B cell (primary cell): ENCODE data around the gene LSM5. TPM values are rescaled to one million over a fixed set of nuclear protein-coding genes. Genes with fewer than 3 reads are reported as not detected.

Experiments
- ATAC-seq: fragments of 200-7000 bp; cut with Tn5 transposase; one replicate; pipeline ENCODE4 v1.10.0; 2021; ENCODE audit warnings: low read depth, mild to moderate bottlenecking, moderate number of reproducible peaks, moderate library complexity
- CTCF ChIA-PET: fragments of 350-600 bp; sonication (Branson Sonifier 250); formaldehyde crosslinking; loops from one replicate; lab custom pipeline; 2021; ENCODE audit warnings: antibody characterized with exemption, inconsistent platforms; lab: Charles Lee
- POLR2A ChIA-PET: fragments of 350-600 bp; sonication (Branson Sonifier 250); formaldehyde crosslinking; loops from one replicate; lab custom pipeline; 2021; ENCODE audit warnings: antibody characterized with exemption; lab: Charles Lee
- DNase-seq: peaks from one replicate; pipeline ENCODE4 v3.0.0; 2013
- H2AFZ ChIP-seq: 2 replicates; pipeline ENCODE4 v1.6.1; 2012; ENCODE audit warnings: mild to moderate bottlenecking, low read depth, low read length; ENCODE audit not compliant: insufficient read depth, poor library complexity, severe bottlenecking
- H3K27ac ChIP-seq, 2 donors: 1 replicate in 1 of 2; 2 replicates in 1 of 2; pipeline ENCODE4 v1.5.1; 2012 to 2013; ENCODE audit warnings: low read length in 2 of 2, mild to moderate bottlenecking in 2 of 2, moderate library complexity in 1 of 2
- H3K27me3 ChIP-seq, 4 experiments: fragments of 200-600 bp in 1 of 4; sonication (generic) in 1 of 4; replicated peaks in 1 of 4; 1 replicate in 2 of 4; 2 replicates in 2 of 4; pipeline versions ENCODE4 v1.6.1 to v1.7.0; 2013 to 2016; ENCODE audit warnings: low read length in 3 of 4, mild to moderate bottlenecking in 2 of 4, mixed read lengths in 1 of 4, moderate library complexity in 1 of 4; ENCODE audit not compliant: insufficient read depth in 4 of 4, control insufficient read depth in 3 of 4; ENCODE audit errors: control extremely low read depth in 1 of 4
- H3K36me3 ChIP-seq, 2 experiments: replicated peaks in 1 of 2; 1 replicate in 1 of 2; 2 replicates in 1 of 2; pipeline versions ENCODE4 v1.6.1 to v1.7.1; 2013; ENCODE audit warnings: low read length in 1 of 2; ENCODE audit not compliant: insufficient read depth in 2 of 2, control insufficient read depth in 1 of 2; ENCODE audit errors: control extremely low read depth in 1 of 2, extremely low read depth in 1 of 2
- H3K4me1 ChIP-seq, 2 donors: fragments of 200-600 bp in 1 of 2; sonication (generic) in 1 of 2; 1 replicate in 1 of 2; 2 replicates in 1 of 2; pipeline versions ENCODE4 v1.5.1 to v1.6.1; 2013 to 2017; ENCODE audit warnings: low read length in 2 of 2; ENCODE audit not compliant: control insufficient read depth in 2 of 2, insufficient read depth in 2 of 2
- H3K4me2 ChIP-seq: replicated peaks from 2 replicates; pipeline ENCODE3; 2012; ENCODE audit warnings: mild to moderate bottlenecking, low read depth, low read length; ENCODE audit not compliant: poor library complexity, severe bottlenecking
- H3K4me3 ChIP-seq, 5 experiments: fragments of 200-600 bp in 1 of 5; sonication (generic) in 1 of 5; 1 replicate in 3 of 5; 2 replicates in 2 of 5; pipeline versions ENCODE4 v1.5.1 to v1.7.0; 2011 to 2016; ENCODE audit warnings: low read length in 4 of 5, mild to moderate bottlenecking in 4 of 5, low read depth in 2 of 5, control low read depth in 1 of 5, moderate library complexity in 1 of 5; ENCODE audit not compliant: insufficient read depth in 1 of 5; ENCODE audit errors: control extremely low read depth in 1 of 5, extremely low read depth in 1 of 5
- H3K79me2 ChIP-seq: fragments of 200-600 bp; sonication (generic); one replicate; pipeline ENCODE4 v1.6.0; 2016; ENCODE audit warnings: low read length; ENCODE audit not compliant: control insufficient read depth, insufficient read depth
- H3K9ac ChIP-seq: fragments of 200-600 bp; sonication (generic); 2 replicates; pipeline ENCODE4 v1.6.1; 2017; ENCODE audit warnings: mild to moderate bottlenecking, low read length, moderate library complexity
- H3K9me3 ChIP-seq, 3 donors: one replicate each; pipeline versions ENCODE4 v1.6.1 to v1.7.1; 2013; ENCODE audit warnings: low read length in 2 of 3; ENCODE audit not compliant: control insufficient read depth in 2 of 3, insufficient read depth in 1 of 3; ENCODE audit errors: control extremely low read depth in 1 of 3
- H4K20me1 ChIP-seq: 2 replicates; pipeline ENCODE4 v1.6.0; 2012; ENCODE audit warnings: mild to moderate bottlenecking, low read length; ENCODE audit not compliant: insufficient read depth, control insufficient read depth, poor library complexity, severe bottlenecking
- H3K27ac Mint-ChIP-seq: one replicate; pipeline ENCODE4 v1.8.0; 2021; ENCODE audit warnings: mixed read lengths
- H3K27me3 Mint-ChIP-seq: one replicate; pipeline ENCODE4 v1.8.0; 2021; ENCODE audit warnings: mixed read lengths
- H3K4me1 Mint-ChIP-seq: one replicate; pipeline ENCODE4 v1.8.0; 2021; ENCODE audit warnings: mixed read lengths
- H3K4me3 Mint-ChIP-seq: one replicate; pipeline ENCODE4 v1.8.0; 2021; ENCODE audit warnings: mixed read lengths
- H3K9me3 Mint-ChIP-seq: one replicate; pipeline ENCODE4 v1.8.0; 2022; ENCODE audit warnings: mixed read lengths; ENCODE audit not compliant: insufficient read depth
- CTCF ChIP-seq: fragments of 200-600 bp; IDR thresholded peaks from one replicate; pipeline ENCODE4 v1.8.0; 2022; ENCODE audit warnings: antibody characterized with exemption, mild to moderate bottlenecking
- EZH2 ChIP-seq: IDR thresholded peaks from 2 replicates; pipeline ENCODE4 v1.6.1; 2012; ENCODE audit warnings: borderline replicate concordance, low read depth, mild to moderate bottlenecking, moderate library complexity, low read length; ENCODE audit not compliant: insufficient read depth, poor library complexity, severe bottlenecking
- WGBS: methylation state at CpG from one replicate; pipeline ENCODE4 v1.1.5; 2013; ENCODE audit warnings: missing lambda C conversion rate; ENCODE audit not compliant: insufficient coverage; 5-methylcytosine and 5-hydroxymethylcytosine counted together
- intact Hi-C: fragments of 100-400 bp; cut with micrococcal nuclease; formaldehyde crosslinking; loops from one replicate; pipeline ENCODE4 v1.10.0; 2022
- polyA plus RNA-seq: library from polyadenylated mRNA; depleted of rRNA; stranded (reverse); fragments of >200 nt; gene quantifications from 2 replicates; pipeline ENCODE4 v1.2.3, GENCODE V29; 2012
- total RNA-seq, 2 donors: library from RNA; stranded (reverse); fragments of 120-200 nt in 1 of 2; gene quantifications; 1 replicate in 1 of 2; 2 replicates in 1 of 2; pipeline versions ENCODE4 v1.2.3 to v1.2.4, GENCODE V29; 2013 to 2022

The LSM5 gene
- total and polyA plus RNA-seq, 2 donors (not counting 1 experiment from before 2014, with no cell fraction given), result 11.8 to 34.7 TPM

GRCh38 chr7:32458025-32458424 lies 32.2 kb downstream of the LSM5 start:
- no peak overlapping the region for H3K27ac Mint-ChIP-seq
- H3K27me3 Mint-ChIP-seq, result peaks cover 16% of the 10 kb centered on the region
- no CpG with 5 or more reads among the region's 3 CpGs for WGBS
- H3K4me3 Mint-ChIP-seq, result no peak overlapping the region
- H3K79me2 ChIP-seq, result no peaks in the 10 kb centered on the region
- H3K36me3 ChIP-seq, result no peaks in the 10 kb centered on the region
- H3K4me1 ChIP-seq, result no peaks in the 10 kb centered on the region
- TF ChIP-seq CTCF (no peak), EZH2 (no peak)
- H2AFZ ChIP-seq, result no peak overlapping the region
- H3K9me3 Mint-ChIP-seq, result no peaks in the 10 kb centered on the region
- peaks cover 0 to 6% (median 3%) of the 10 kb centered on the region in 4 experiments for H3K27me3 ChIP-seq
- no peak overlapping the region for H3K4me2 ChIP-seq
- H3K9ac ChIP-seq, result no peak overlapping the region
- intact Hi-C loops, result no loop called here
- no peak overlapping the region for H3K27ac ChIP-seq
- CTCF ChIA-PET, result no interaction called here
- no peak for ATAC-seq
- POLR2A ChIA-PET, result no interaction called here
- no peaks in the 10 kb centered on the region for H4K20me1 ChIP-seq
- no peak for DNase-seq
- no peaks in the 10 kb centered on the region for H3K4me1 Mint-ChIP-seq
- no peaks in the 10 kb centered on the region for H3K9me3 ChIP-seq
- no peak overlapping the region for H3K4me3 ChIP-seq

- no peak overlapping the region for H3K27ac ChIP-seq
- H3K27me3 Mint-ChIP-seq, result peaks cover 16% of the 10 kb centered on the region
- H3K4me3 ChIP-seq, result no peak overlapping the region
- DNase-seq (no peak), ATAC-seq (no peak)
- H3K79me2 ChIP-seq, result no peaks in the 10 kb centered on the region
- no peaks in the 10 kb centered on the region for H4K20me1 ChIP-seq
- no peaks in the 10 kb centered on the region for H3K4me1 Mint-ChIP-seq
- intact Hi-C loops, result no loop called here
- 40% methylated on average over 1 of the region's 8 CpGs for WGBS
- no peaks in the 10 kb centered on the region for H3K36me3 ChIP-seq
- peaks cover 0 to 17% (median 4%) of the 10 kb centered on the region in 3 donors for H3K9me3 ChIP-seq
- TF ChIP-seq EZH2, result no peak
- TF ChIP-seq CTCF, result no peak
- POLR2A ChIA-PET, result no interaction called here
- H3K4me3 Mint-ChIP-seq, result no peak overlapping the region
- H3K4me1 ChIP-seq, result no peaks in the 10 kb centered on the region
- H3K9ac ChIP-seq, result no peak overlapping the region
- peaks cover 0 to 11% (median 3%) of the 10 kb centered on the region in 4 experiments for H3K27me3 ChIP-seq
- no peak overlapping the region for H2AFZ ChIP-seq
- no peak overlapping the region for H3K4me2 ChIP-seq
- H3K9me3 Mint-ChIP-seq, result peaks cover 7% of the 10 kb centered on the region
- no peak overlapping the region for H3K27ac Mint-ChIP-seq
- CTCF ChIA-PET, result no interaction called here
These were observed 36.7 kb downstream of the LSM5 start for GRCh38 chr7:32453341-32454011.
